ENCODE results near the gene CCDC15. TPM values are rescaled to one million over a fixed set of nuclear protein-coding genes. Genes with fewer than 3 reads are reported as not detected.

Gene CCDC15
- total and polyA plus RNA-seq, 2 experiments from 2014 or later = 1.1 to 2.3 TPM

GRCh38 chr11:124943254-124943616 lies 10.8 kb upstream of the CCDC15 start:
- no peaks in the 10 kb centered on the region for H3K36me3 ChIP-seq (replicated peaks; ENCODE audit: insufficient read depth, low read depth)
- H3K9me3 ChIP-seq (ENCODE audit: low read depth) = no peaks in the 10 kb centered on the region
- no peaks in the 10 kb centered on the region for H3K9me2 ChIP-seq (replicated peaks; ENCODE audit: insufficient read depth)
- WGBS (ENCODE audit: low lambda C conversion rate, missing lambda C conversion rate) = 79% methylated on average over 5 of the region's 5 CpGs
- no peaks in the 10 kb centered on the region for H3K79me2 ChIP-seq
- H3K4me1 ChIP-seq (ENCODE audit: insufficient read depth) = no peaks in the 10 kb centered on the region
- no peaks in the 10 kb centered on the region for H4K20me1 ChIP-seq (ENCODE audit: insufficient read depth, poor library complexity, severe bottlenecking)
- TF ChIP-seq EZH2phosphoT487 (IDR thresholded peaks at IDR 0.05; ENCODE audit: low read depth, severe bottlenecking, unreplicated experiment) (no peak), EZH2 (IDR thresholded peaks at IDR 0.05; ENCODE audit: borderline replicate concordance) (no peak), CTCF (IDR thresholded peaks at IDR 0.05; ENCODE audit: poor library complexity) (no peak)
- no peaks in the 10 kb centered on the region for H3K27me3 ChIP-seq
- no peak for DNase-seq (ENCODE audit: low spot score)
- H3K4me2 ChIP-seq = no peak overlapping the region
- no peak overlapping the region for H2AFZ ChIP-seq
- no peak overlapping the region for H3K4me3 ChIP-seq
- no peak overlapping the region for H3K27ac ChIP-seq

GRCh38 chr11:124943741-124944140 lies 10.3 kb upstream of the CCDC15 start:
- WGBS (ENCODE audit: low lambda C conversion rate, missing lambda C conversion rate) = 0% methylated on average over 1 of the region's 1 CpG
- H3K4me2 ChIP-seq = no peak overlapping the region
- H3K79me2 ChIP-seq = no peaks in the 10 kb centered on the region
- H3K27ac ChIP-seq = no peak overlapping the region
- H3K4me1 ChIP-seq (ENCODE audit: insufficient read depth) = no peaks in the 10 kb centered on the region
- H2AFZ ChIP-seq = no peak overlapping the region
- H4K20me1 ChIP-seq (ENCODE audit: insufficient read depth, poor library complexity, severe bottlenecking) = no peaks in the 10 kb centered on the region
- no peaks in the 10 kb centered on the region for H3K27me3 ChIP-seq
- no peaks in the 10 kb centered on the region for H3K36me3 ChIP-seq (replicated peaks; ENCODE audit: insufficient read depth, low read depth)
- DNase-seq (ENCODE audit: low spot score) = no peak
- no peaks in the 10 kb centered on the region for H3K9me3 ChIP-seq (ENCODE audit: low read depth)
- H3K4me3 ChIP-seq = no peak overlapping the region
- H3K9me2 ChIP-seq (replicated peaks; ENCODE audit: insufficient read depth) = no peaks in the 10 kb centered on the region
- TF ChIP-seq EZH2phosphoT487 (IDR thresholded peaks at IDR 0.05; ENCODE audit: low read depth, severe bottlenecking, unreplicated experiment) (no peak), EZH2 (IDR thresholded peaks at IDR 0.05; ENCODE audit: borderline replicate concordance) (no peak), CTCF (IDR thresholded peaks at IDR 0.05; ENCODE audit: poor library complexity) (no peak)

- no peak overlapping the region for H3K4me2 ChIP-seq
- no peaks in the 10 kb centered on the region for H3K27me3 ChIP-seq
- no peaks in the 10 kb centered on the region for H3K36me3 ChIP-seq (replicated peaks; ENCODE audit: insufficient read depth, low read depth)
- H3K4me3 ChIP-seq = no peak overlapping the region
- no peaks in the 10 kb centered on the region for H3K9me2 ChIP-seq (replicated peaks; ENCODE audit: insufficient read depth)
- no peaks in the 10 kb centered on the region for H3K79me2 ChIP-seq
- no peak for TF ChIP-seq EZH2phosphoT487 (IDR thresholded peaks at IDR 0.05; ENCODE audit: low read depth, severe bottlenecking, unreplicated experiment)
- no peak overlapping the region for H3K27ac ChIP-seq
- no peaks in the 10 kb centered on the region for H4K20me1 ChIP-seq (ENCODE audit: insufficient read depth, poor library complexity, severe bottlenecking)
- no peaks in the 10 kb centered on the region for H3K9me3 ChIP-seq (ENCODE audit: low read depth)
- no peak overlapping the region for H2AFZ ChIP-seq
- WGBS (ENCODE audit: low lambda C conversion rate, missing lambda C conversion rate) = 79% methylated on average over 3 of the region's 3 CpGs
- H3K4me1 ChIP-seq (ENCODE audit: insufficient read depth) = no peaks in the 10 kb centered on the region
- no peak for DNase-seq (ENCODE audit: low spot score)
Observed at GRCh38 chr11:124944565-124944964, 9.4 kb upstream of the CCDC15 start.

- Histone ChIP-seq H2AFZ (no peak overlapping the region), H3K27me3 (no peaks in the 10 kb centered on the region), H3K27ac (no peak overlapping the region), H3K4me2 (no peak overlapping the region), H3K36me3 (replicated peaks; ENCODE audit: insufficient read depth, low read depth) (no peaks in the 10 kb centered on the region), H3K4me3 (no peak overlapping the region), H4K20me1 (ENCODE audit: insufficient read depth, poor library complexity, severe bottlenecking) (no peaks in the 10 kb centered on the region), H3K9me2 (replicated peaks; ENCODE audit: insufficient read depth) (no peaks in the 10 kb centered on the region), H3K9me3 (ENCODE audit: low read depth) (no peaks in the 10 kb centered on the region), H3K4me1 (ENCODE audit: insufficient read depth) (no peaks in the 10 kb centered on the region), H3K79me2 (no peaks in the 10 kb centered on the region)
- DNase-seq (ENCODE audit: low spot score) = no peak
- 88% methylated on average over 6 of the region's 6 CpGs for WGBS (ENCODE audit: low lambda C conversion rate, missing lambda C conversion rate)
- no peak for TF ChIP-seq EZH2phosphoT487 (IDR thresholded peaks at IDR 0.05; ENCODE audit: low read depth, severe bottlenecking, unreplicated experiment)
- TF ChIP-seq EZH2 (IDR thresholded peaks at IDR 0.05; ENCODE audit: borderline replicate concordance) = no peak
- TF ChIP-seq CTCF (IDR thresholded peaks at IDR 0.05; ENCODE audit: poor library complexity) = no peak
Observed at GRCh38 chr11:124945826-124946225, 8.2 kb upstream of the CCDC15 start.
